HUES64 (cell line): ENCODE results near the gene NRG3.

Experiments used
- H3K27ac ChIP-seq: 2 replicates; pipeline ENCODE4 v1.7.0; 2013; ENCODE audit warnings: low read depth, low read length, inconsistent platforms
- H3K27me3 ChIP-seq: 2 replicates; pipeline ENCODE4 v1.6.1; 2013; ENCODE audit warnings: mild to moderate bottlenecking, low read length; ENCODE audit not compliant: insufficient read depth
- H3K36me3 ChIP-seq: 2 replicates; pipeline ENCODE4 v1.6.1; 2013; ENCODE audit warnings: mild to moderate bottlenecking, low read length; ENCODE audit not compliant: insufficient read depth
- H3K4me1 ChIP-seq: 2 replicates; pipeline ENCODE4 v1.6.1; 2013; ENCODE audit warnings: mild to moderate bottlenecking, low read length, moderate library complexity; ENCODE audit not compliant: insufficient read depth
- H3K4me3 ChIP-seq: 2 replicates; pipeline ENCODE4 v1.5.1; 2013; ENCODE audit warnings: mild to moderate bottlenecking, low read length, moderate library complexity
- H3K9ac ChIP-seq: 2 replicates; pipeline ENCODE4 v1.6.1; 2013; ENCODE audit warnings: mild to moderate bottlenecking, low read depth, low read length
- H3K9me3 ChIP-seq: 2 replicates; pipeline ENCODE4 v1.6.1; 2013; ENCODE audit warnings: low read depth, low read length; ENCODE audit not compliant: insufficient read depth
- WGBS: fragments of 150-250, 120-280 bp; methylation state at CpG from one replicate; pipeline ENCODE4 v1.1.7; 2013; ENCODE audit warnings: missing lambda C conversion rate; 5-methylcytosine and 5-hydroxymethylcytosine counted together

Gene NRG3

DNA sequence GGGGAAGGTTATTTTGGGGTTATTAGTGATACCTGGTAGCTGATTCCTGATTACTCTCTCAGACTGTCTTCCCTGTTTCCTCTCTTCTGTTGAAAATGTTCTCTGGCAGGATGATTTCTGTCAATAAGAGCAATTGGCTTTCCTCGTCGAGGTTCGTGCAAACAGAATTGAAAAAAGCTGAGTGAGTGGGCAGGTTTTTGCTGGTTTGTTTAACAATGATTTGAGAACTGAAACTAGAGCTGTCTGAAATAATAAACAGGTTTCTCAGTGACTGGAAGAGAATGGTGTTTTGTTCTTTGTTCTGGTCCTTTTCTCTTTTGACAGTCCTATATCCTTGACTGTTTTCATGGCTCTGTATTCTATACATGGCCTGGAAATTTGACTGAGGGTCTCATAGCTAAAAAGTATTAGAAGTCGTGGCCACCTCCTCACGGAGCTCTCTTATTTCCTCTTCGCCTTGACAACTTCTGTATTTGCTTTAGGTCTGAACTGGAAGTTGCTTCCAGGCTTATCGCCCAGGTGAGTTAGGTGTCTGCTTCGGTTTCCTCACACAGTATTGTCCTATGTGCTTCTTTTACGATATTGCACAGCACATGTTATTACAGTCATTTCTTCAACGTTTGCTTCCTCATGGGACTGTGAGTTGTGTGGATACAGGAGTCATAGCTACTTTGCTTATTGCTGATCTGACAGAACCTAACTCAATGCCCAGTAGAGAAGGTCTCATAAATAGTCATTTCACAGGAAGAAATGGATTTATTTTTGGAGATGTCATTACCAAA is 403.6 kb downstream of the NRG3 start:
- Histone ChIP-seq H3K9me3 (no peaks in the 10 kb centered on the region), H3K36me3 (no peaks in the 10 kb centered on the region), H3K27me3 (no peaks in the 10 kb centered on the region), H3K27ac (no peak overlapping the region), H3K4me3 (no peak overlapping the region), H3K9ac (no peak overlapping the region), H3K4me1 (no peaks in the 10 kb centered on the region)
- WGBS, result 95% methylated on average over 10 of the region's 10 CpGs

DNA sequence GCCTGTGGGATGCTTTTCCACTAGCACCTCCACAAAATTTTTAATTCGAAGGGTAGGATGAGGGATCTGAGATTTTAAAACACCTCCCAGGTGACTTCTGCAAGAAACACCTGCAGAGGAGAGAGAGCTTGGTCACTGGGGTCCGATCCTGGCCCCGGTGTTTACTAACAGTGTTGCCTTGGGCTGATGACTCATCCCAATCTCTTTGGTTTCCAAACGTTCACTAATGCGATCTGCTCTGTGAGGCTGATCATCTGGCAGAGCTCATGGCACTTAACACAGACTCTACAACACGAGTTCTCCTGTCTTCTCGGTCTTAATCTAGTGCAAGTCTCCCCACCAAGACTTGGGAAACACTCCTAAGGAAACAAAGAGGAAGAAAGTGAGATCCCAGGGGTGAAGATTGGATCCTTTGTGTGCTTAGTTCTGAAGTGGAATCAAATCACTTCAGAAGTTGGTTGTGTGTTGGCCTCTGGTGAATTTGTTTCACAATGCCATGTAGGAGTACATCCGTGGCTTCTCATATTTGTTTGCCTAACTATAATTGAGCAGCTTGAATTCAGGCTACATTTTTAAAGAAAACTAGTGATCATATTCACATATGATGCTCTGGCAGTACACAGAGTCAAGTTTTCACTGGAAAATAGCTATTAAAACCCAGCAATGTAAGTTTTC is 407.9 kb downstream of the NRG3 start:
- Histone ChIP-seq H3K9ac (no peak overlapping the region), H3K36me3 (no peaks in the 10 kb centered on the region), H3K4me3 (no peak overlapping the region), H3K9me3 (no peaks in the 10 kb centered on the region), H3K27ac (no peak overlapping the region), H3K4me1 (no peaks in the 10 kb centered on the region), H3K27me3 (no peaks in the 10 kb centered on the region)
- WGBS, result 86% methylated on average over 8 of the region's 8 CpGs

GRCh38 chr10:82284180-82284579 is 409.2 kb downstream of the NRG3 start:
- H3K9me3 ChIP-seq, result no peaks in the 10 kb centered on the region
- H3K4me1 ChIP-seq, result no peaks in the 10 kb centered on the region
- WGBS, result no CpG with 5 or more reads among the region's 2 CpGs
- H3K9ac ChIP-seq, result no peak overlapping the region
- H3K27me3 ChIP-seq, result no peaks in the 10 kb centered on the region
- H3K4me3 ChIP-seq, result no peak overlapping the region
- no peaks in the 10 kb centered on the region for H3K36me3 ChIP-seq
- no peak overlapping the region for H3K27ac ChIP-seq

DNA sequence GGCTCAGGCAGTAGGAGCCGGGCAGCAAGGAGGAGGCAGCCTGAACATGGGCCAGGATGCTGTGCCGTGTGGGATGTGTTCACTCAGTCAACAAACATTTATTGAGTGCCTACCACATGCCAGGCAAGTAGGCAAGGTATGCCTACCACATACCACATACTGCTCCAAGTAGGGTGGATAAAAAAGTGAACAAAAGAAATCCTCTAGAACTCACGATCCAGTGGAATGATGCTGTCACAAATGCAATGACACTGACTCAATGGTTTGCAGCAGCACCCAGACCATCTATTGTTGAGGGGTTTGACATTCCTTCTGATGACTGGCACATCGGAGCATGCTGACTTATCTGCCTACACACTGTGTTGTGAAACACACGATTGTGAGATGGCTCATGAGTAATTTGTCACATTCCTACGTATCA is 413.5 kb downstream of the NRG3 start:
- H3K9ac ChIP-seq, result no peak overlapping the region
- no peaks in the 10 kb centered on the region for H3K4me1 ChIP-seq
- H3K27me3 ChIP-seq, result no peaks in the 10 kb centered on the region
- H3K27ac ChIP-seq, result no peak overlapping the region
- WGBS, result 89% methylated on average over 6 of the region's 6 CpGs
- H3K4me3 ChIP-seq, result no peak overlapping the region
- no peaks in the 10 kb centered on the region for H3K9me3 ChIP-seq
- no peaks in the 10 kb centered on the region for H3K36me3 ChIP-seq

GRCh38 chr10:82289945-82290344 is 415.0 kb downstream of the NRG3 start:
- Histone ChIP-seq H3K4me1 (no peaks in the 10 kb centered on the region), H3K27me3 (no peaks in the 10 kb centered on the region), H3K4me3 (no peak overlapping the region), H3K36me3 (no peaks in the 10 kb centered on the region), H3K9me3 (no peaks in the 10 kb centered on the region), H3K27ac (no peak overlapping the region), H3K9ac (no peak overlapping the region)
- 92% methylated on average over 3 of the region's 3 CpGs for WGBS

- Histone ChIP-seq H3K27ac (no peak overlapping the region), H3K9ac (no peak overlapping the region), H3K9me3 (no peaks in the 10 kb centered on the region), H3K27me3 (no peaks in the 10 kb centered on the region), H3K36me3 (no peaks in the 10 kb centered on the region), H3K4me3 (no peak overlapping the region), H3K4me1 (no peaks in the 10 kb centered on the region)
- 92% methylated on average over 2 of the region's 3 CpGs for WGBS
Measured at GRCh38 chr10:82294874-82295378, 419.9 kb downstream of the NRG3 start.

DNA sequence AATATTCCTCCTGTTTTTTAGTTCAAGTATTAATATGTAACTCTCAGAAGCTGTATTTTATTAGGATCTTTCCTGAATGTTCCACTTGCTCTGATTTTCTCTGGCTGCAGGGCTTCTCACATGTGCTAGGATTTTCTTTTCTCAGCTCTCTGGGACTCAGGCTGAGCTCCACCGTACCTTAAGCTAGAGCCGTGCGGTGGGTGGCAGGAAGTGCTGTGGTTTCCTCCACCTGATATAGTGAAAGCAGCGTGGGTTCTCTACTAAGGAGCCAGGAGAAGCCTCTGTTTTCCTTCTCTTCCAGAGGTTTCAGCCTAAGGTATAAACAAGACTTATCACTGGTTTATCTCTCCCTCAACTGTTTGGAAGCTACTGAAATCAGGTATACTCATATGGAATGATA is 433.6 kb downstream of the NRG3 start:
- H3K27ac ChIP-seq, result no peak overlapping the region
- H3K9ac ChIP-seq, result no peak overlapping the region
- 88% methylated on average over 4 of the region's 4 CpGs for WGBS
- H3K36me3 ChIP-seq, result no peaks in the 10 kb centered on the region
- no peaks in the 10 kb centered on the region for H3K27me3 ChIP-seq
- H3K4me3 ChIP-seq, result no peak overlapping the region
- no peaks in the 10 kb centered on the region for H3K4me1 ChIP-seq
- H3K9me3 ChIP-seq, result no peaks in the 10 kb centered on the region

DNA sequence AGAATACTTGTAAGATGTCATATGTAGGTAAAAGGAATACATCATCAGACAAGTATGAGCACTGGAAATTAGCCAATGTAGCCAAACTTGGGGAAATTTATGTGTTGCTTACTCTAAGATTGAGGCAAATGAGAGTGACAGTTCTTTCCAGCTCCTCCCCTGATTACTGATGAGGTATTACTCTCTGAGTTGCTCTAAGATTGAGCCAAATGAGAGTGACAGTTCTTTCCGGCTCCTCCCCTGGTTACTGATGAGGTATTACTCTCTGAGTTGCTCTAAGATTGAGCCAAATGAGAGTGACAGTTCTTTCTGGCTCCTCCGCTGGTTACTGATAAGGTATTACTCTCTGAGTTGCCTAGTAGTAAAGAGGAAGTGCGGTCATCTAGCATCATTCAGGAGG is 435.8 kb downstream of the NRG3 start:
- no peak overlapping the region for H3K4me3 ChIP-seq
- no peak overlapping the region for H3K27ac ChIP-seq

DNA sequence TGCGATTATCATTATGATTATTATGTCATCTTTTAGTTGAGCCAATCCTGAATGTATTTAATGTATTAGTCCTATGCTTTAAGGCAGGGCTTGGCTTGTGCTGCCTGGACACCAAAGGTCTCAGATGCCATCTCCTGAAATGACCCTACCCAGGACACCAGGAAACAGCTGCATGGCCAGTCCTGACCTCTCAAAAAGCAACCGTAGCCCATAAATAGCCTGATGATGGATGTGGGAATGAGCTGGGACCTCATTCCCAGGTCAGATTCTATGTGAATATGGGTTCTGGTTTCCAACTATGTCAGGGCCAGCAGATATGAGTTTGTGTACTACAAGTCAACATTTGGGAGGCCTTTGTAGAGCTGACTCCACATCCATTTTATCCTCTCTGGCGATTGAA is 438.4 kb downstream of the NRG3 start:
- H3K4me1 ChIP-seq, result no peaks in the 10 kb centered on the region
- 89% methylated on average over 2 of the region's 3 CpGs for WGBS

More for the DNA sequence above, 435.8 kb downstream of the NRG3 start:
- no peaks in the 10 kb centered on the region for H3K4me1 ChIP-seq
- no peaks in the 10 kb centered on the region for H3K36me3 ChIP-seq
- no peaks in the 10 kb centered on the region for H3K9me3 ChIP-seq
- WGBS, result 99% methylated on average over 3 of the region's 3 CpGs
- H3K27me3 ChIP-seq, result no peaks in the 10 kb centered on the region
- no peak overlapping the region for H3K9ac ChIP-seq

DNA sequence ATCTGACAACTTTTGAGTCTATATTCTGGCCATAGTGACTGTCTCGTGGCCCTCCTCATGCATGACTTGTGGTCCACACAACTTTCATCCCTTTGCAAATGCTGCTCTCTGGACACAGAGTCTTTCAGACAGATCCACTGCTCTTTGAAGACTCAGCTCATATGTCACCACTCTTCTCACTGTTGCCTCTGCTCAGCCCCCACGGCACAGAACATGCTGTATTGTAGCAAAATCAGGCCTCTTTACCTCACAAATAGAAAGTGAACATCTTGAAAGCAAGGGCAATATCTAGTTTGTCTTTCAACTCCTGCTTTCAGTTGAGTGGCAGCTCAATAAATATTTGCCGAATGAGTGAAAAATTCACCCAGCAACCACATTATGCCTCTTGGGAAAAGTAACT is 443.5 kb downstream of the NRG3 start:
- H3K4me3 ChIP-seq, result no peak overlapping the region
- 86% methylated on average over 3 of the region's 3 CpGs for WGBS
- no peak overlapping the region for H3K27ac ChIP-seq
- H3K9me3 ChIP-seq, result no peaks in the 10 kb centered on the region
- H3K9ac ChIP-seq, result no peak overlapping the region
- peaks cover 7% of the 10 kb centered on the region; the same call in 1 of the 2 replicates for H3K4me1 ChIP-seq
- no peaks in the 10 kb centered on the region for H3K27me3 ChIP-seq
- no peaks in the 10 kb centered on the region for H3K36me3 ChIP-seq

More for the DNA sequence above, 438.4 kb downstream of the NRG3 start:
- no peaks in the 10 kb centered on the region for H3K36me3 ChIP-seq
- no peaks in the 10 kb centered on the region for H3K27me3 ChIP-seq
- H3K27ac ChIP-seq, result no peak overlapping the region
- H3K9me3 ChIP-seq, result no peaks in the 10 kb centered on the region
- H3K9ac ChIP-seq, result no peak overlapping the region
- H3K4me3 ChIP-seq, result no peak overlapping the region

GRCh38 chr10:82319074-82319473 is 444.1 kb downstream of the NRG3 start:
- H3K27ac ChIP-seq, result no peak overlapping the region
- H3K27me3 ChIP-seq, result no peaks in the 10 kb centered on the region
- H3K9me3 ChIP-seq, result no peaks in the 10 kb centered on the region
- no peak overlapping the region for H3K4me3 ChIP-seq
- H3K36me3 ChIP-seq, result no peaks in the 10 kb centered on the region
- no peak overlapping the region for H3K9ac ChIP-seq
- 94% methylated on average over 5 of the region's 5 CpGs for WGBS
- peaks cover 7% of the 10 kb centered on the region; the same call in 1 of the 2 replicates for H3K4me1 ChIP-seq
